ENCODE measurements around the gene WAS.

WAS gene

DNA sequence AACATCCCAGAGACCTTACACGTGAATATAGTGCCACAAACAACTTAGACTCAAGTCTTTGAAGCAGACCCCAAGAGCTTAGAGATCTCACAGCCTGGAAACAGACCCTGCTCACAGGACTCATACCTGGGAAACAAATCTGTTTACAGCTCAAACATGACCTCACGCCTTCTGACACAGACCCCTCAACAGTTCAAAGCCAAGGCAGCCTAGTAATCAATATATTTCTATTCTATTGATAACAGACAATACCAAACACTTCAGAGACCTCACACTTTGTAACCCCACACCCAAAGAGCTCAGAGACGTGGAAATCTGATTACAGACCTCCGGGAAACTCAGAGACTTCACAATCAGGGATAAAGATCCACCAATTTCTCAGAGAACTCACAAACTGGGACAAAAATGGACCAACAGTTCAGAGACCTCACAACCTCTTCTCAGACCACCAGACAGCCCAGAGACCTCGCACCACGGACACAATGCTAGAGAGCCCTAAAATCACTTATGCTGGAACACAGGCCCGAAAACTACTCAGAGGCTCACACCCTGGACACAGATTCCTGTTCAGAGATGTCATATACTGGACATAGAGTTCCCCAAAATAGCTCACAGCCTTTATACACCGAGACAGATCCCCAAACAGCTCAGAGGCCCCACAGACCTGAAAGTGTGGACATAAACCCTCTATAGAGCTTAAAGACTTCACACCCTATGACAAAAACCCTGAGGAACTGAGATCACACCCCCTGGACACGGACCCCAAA lies 27.7 kb downstream of the WAS start:
- DNase-seq (ENCODE audit: insufficient read length, low spot score) (no peak), FAIRE-seq (no peak)
- TF ChIP-seq POLR2A (IDR thresholded peaks at IDR 0.05; ENCODE audit: low read depth, low read length), result no peak

- DNase-seq (ENCODE audit: insufficient read length, low spot score), result no peak
- FAIRE-seq, result no peak
- TF ChIP-seq POLR2A (IDR thresholded peaks at IDR 0.05; ENCODE audit: low read depth, low read length), result no peak
These were observed 28.4 kb downstream of the WAS start for GRCh38 chrX:48711929-48712505.

- DNase-seq (ENCODE audit: insufficient read length, low spot score) (no peak), FAIRE-seq (no peak)
- TF ChIP-seq POLR2A (IDR thresholded peaks at IDR 0.05; ENCODE audit: low read depth, low read length), result no peak
These were observed 30.2 kb downstream of the WAS start for GRCh38 chrX:48713847-48714246.

- TF ChIP-seq POLR2A (IDR thresholded peaks at IDR 0.05; ENCODE audit: low read depth, low read length), result no peak
- FAIRE-seq, result no peak
- no peak for DNase-seq (ENCODE audit: insufficient read length, low spot score)
These were observed 31.0 kb downstream of the WAS start for GRCh38 chrX:48714573-48714972.

GRCh38 chrX:48715072-48715471 lies 31.5 kb downstream of the WAS start:
- DNase-seq (ENCODE audit: insufficient read length, low spot score) (no peak), FAIRE-seq (no peak)
- TF ChIP-seq POLR2A (IDR thresholded peaks at IDR 0.05; ENCODE audit: low read depth, low read length), result no peak

GRCh38 chrX:48715876-48716502 lies 32.4 kb downstream of the WAS start:
- FAIRE-seq, result no peak
- TF ChIP-seq POLR2A (IDR thresholded peaks at IDR 0.05; ENCODE audit: low read depth, low read length), result no peak
- no peak for DNase-seq (ENCODE audit: insufficient read length, low spot score)

DNA sequence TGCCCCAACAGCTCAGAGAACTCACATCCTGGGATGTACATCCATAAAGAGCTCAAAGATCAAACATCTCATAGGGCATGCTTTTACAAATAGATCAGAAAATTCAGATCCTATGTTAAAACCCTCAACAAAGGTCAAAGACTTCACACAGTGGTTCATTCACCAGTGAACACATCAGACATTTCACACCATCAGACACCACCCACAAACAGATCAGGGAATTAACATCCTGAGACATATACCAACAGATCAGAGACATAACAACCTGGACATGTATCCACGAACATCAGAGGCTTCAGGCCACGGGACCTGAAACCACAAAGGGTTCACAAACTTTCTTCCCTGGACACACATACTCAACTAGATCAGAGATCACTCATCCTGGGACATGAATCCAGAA lies 36.4 kb downstream of the WAS start:
- no peak for TF ChIP-seq POLR2A (IDR thresholded peaks at IDR 0.05; ENCODE audit: low read depth, low read length)
- DNase-seq (ENCODE audit: insufficient read length, low spot score) (no peak), FAIRE-seq (no peak)

DNA sequence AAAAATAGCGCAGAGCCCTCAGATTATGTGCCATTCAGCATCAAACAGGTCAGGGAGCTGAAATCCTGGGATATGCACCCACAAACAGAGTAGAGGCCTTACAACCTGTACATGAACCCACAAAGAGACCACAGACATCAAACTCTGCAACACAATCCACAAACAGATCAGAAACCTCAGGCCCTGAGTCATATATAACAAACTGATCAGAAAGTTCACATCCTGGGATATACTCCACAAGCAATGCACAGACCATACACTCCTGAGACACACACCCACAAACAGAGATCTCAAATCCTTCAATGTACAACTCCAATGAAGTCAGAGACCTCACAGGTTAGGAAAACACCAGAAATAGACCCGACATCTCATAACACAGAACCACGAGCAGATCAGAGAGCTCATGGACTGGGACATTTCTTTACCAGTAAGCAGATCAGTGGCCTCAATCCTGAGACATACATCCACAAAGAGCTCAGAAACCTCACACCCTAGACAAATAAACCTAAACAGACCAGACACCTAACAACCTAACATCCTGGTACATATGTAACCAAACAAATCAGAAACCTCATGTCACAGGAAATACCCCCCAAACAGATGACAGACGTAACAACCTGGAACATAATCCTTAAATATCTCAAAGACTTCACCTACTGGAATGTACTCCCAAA lies 37.1 kb downstream of the WAS start:
- FAIRE-seq, result no peak
- TF ChIP-seq POLR2A (IDR thresholded peaks at IDR 0.05; ENCODE audit: low read depth, low read length), result no peak
- DNase-seq (ENCODE audit: insufficient read length, low spot score), result no peak

GRCh38 chrX:48721916-48722315 lies 38.3 kb downstream of the WAS start:
- FAIRE-seq (no peak), DNase-seq (ENCODE audit: insufficient read length, low spot score) (no peak)
- no peak for TF ChIP-seq POLR2A (IDR thresholded peaks at IDR 0.05; ENCODE audit: low read depth, low read length)

GRCh38 chrX:48726596-48726995 lies 43.0 kb downstream of the WAS start:
- no peak for TF ChIP-seq POLR2A (IDR thresholded peaks at IDR 0.05; ENCODE audit: low read depth, low read length)
- FAIRE-seq (no peak), DNase-seq (ENCODE audit: insufficient read length, low spot score) (no peak)

GRCh38 chrX:48728653-48729052 lies 45.1 kb downstream of the WAS start:
- DNase-seq (ENCODE audit: insufficient read length, low spot score) (no peak), FAIRE-seq (no peak)
- no peak for TF ChIP-seq POLR2A (IDR thresholded peaks at IDR 0.05; ENCODE audit: low read depth, low read length)

GRCh38 chrX:48736303-48736702 lies 52.7 kb downstream of the WAS start:
- no peak for FAIRE-seq
- TF ChIP-seq POLR2A (IDR thresholded peaks at IDR 0.05; ENCODE audit: low read depth, low read length), result no peak

GRCh38 chrX:48736878-48737212 lies 53.2 kb downstream of the WAS start:
- FAIRE-seq, result peak; percentile 30
- no peak for DNase-seq (ENCODE audit: insufficient read length, low spot score)
- TF ChIP-seq POLR2A (IDR thresholded peaks at IDR 0.05; ENCODE audit: low read depth, low read length), result no peak

More at GRCh38 chrX:48736303-48736702, 52.7 kb downstream of the WAS start:
- DNase-seq (ENCODE audit: insufficient read length, low spot score), result no peak

DNA sequence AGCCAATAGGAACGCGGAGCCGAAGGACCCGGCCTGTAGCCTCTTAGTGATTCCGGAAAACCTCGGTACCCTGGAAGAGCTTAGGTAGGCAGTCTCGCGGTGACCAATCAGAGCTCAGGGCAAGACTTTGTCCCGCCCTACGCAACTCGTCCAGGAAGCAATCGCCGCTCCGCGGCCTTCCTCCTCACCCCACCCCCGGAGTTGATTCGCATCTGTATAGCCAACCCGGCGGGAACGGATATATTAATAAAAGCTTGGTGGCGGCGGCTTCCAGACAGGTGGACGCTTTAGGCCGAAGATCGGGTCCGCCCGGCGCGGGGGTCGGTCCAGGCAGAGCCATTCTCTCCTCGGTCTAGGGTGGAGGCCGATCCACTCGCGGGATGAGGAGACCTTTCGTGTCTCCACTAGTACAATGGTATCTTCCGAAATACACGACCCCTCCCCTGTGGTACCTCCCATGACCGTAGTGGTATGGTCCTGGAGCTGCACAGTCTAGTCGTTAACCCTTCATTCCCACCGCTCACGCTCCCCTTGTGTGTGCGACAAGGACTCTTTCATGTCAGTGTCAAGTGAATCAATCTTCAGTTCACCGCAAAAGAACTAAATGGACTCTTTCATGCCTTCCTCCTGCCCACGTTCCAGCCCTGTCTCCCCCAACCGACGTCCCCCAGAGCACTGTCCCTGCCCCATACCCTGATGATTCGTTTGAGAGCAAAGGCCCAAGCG lies 53.8 kb downstream of the WAS start:
- DNase-seq (ENCODE audit: insufficient read length, low spot score) (peak; percentile 45), FAIRE-seq (no peak)
- no peak for TF ChIP-seq POLR2A (IDR thresholded peaks at IDR 0.05; ENCODE audit: low read depth, low read length)
